RWPE1 (cell line): ENCODE data around the gene VASH2.

ENCODE experiments used
- CTCF ChIA-PET: fragments of 350-600 bp; sonication (Branson Sonifier 250); formaldehyde crosslinking; extraction: SDS; loops from one replicate; lab custom pipeline; 2021; lab: Yijun Ruan, JAX
- POLR2A ChIA-PET: fragments of 400-600 bp; formaldehyde crosslinking; extraction: SDS; loops from one replicate; lab custom pipeline; 2020; ENCODE audit warnings: antibody characterized with exemption; ENCODE audit not compliant: low non-redundant PET; lab: Yijun Ruan, JAX
- DNase-seq: peaks from one replicate; pipeline ENCODE4 v3.0.0; 2012; ENCODE audit warnings: low spot score
- H3K27ac ChIP-seq: fragments of 450-650 bp; 2 replicates; pipeline ENCODE4 v1.5.1; 2017
- CTCF ChIP-seq: fragments of 450-650 bp; conservative IDR thresholded peaks from 2 replicates; pipeline ENCODE4 v1.5.1; 2017; ENCODE audit warnings: low read depth, mild to moderate bottlenecking

Gene VASH2

GRCh38 chr1:212994926-212995325 lies 44.6 kb downstream of the VASH2 start:
- no peak overlapping the region for H3K27ac ChIP-seq
- ChIA-PET POLR2A (no interaction called here), CTCF (interaction anchor here (0.7 to 1.0 kb wide), 2 partner anchors 194 to 245 kb away, joined by 3 to 6 read pairs; no protein-coding TSS in a partner anchor)
- DNase-seq = no peak
- TF ChIP-seq CTCF = no peak

GRCh38 chr1:213003256-213003655 lies 52.9 kb downstream of the VASH2 start:
- CTCF ChIA-PET = no interaction called here
- H3K27ac ChIP-seq = no peak overlapping the region
- POLR2A ChIA-PET = no interaction called here

DNA sequence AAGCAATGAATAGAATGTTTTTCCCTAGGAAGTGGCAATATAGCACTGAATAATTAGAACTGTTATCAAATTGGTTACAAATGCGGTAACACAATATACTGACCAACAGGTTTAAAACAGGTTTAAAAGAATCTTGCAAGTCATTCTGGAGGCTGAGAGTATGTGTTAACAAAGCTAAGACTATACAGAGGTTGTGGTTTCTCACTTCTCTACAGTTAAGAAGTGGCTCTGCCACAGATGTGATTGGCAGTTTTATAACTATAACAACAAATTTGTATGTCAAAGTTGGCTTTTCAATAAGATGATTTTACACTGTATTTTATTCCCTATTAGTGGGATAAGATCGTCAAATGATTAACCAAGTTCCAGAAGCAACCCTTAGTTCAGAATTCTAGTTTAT lies 58.2 kb downstream of the VASH2 start:
- no peak for TF ChIP-seq CTCF
- ChIA-PET CTCF (interaction anchor here (0.5 kb wide), 1 partner anchor 34 kb away, joined by 3 read pairs; no protein-coding TSS in a partner anchor), POLR2A (no interaction called here)
- no peak overlapping the region for H3K27ac ChIP-seq
- no peak for DNase-seq

More at GRCh38 chr1:213003256-213003655, 52.9 kb downstream of the VASH2 start:
- no peak for TF ChIP-seq CTCF
- no peak for DNase-seq

GRCh38 chr1:213014642-213015041 lies 64.3 kb downstream of the VASH2 start:
- peak overlapping the region; percentile 90 for H3K27ac ChIP-seq
- DNase-seq = peak; percentile 8
- CTCF ChIA-PET = interaction anchor here (0.5 to 0.6 kb wide), 2 partner anchors 37 to 1318 kb away, joined by 4 to 7 read pairs; no protein-coding TSS in a partner anchor
- POLR2A ChIA-PET = no interaction called here
- no peak for TF ChIP-seq CTCF

- H3K27ac ChIP-seq = peak within 1 kb of the TSS; percentile 90
- CTCF ChIA-PET = interaction anchor here (0.5 kb wide), 1 partner anchor 1318 kb away, joined by 4 read pairs; no protein-coding TSS in a partner anchor
- TF ChIP-seq CTCF = no peak
- DNase-seq = peak; percentile 93
- POLR2A ChIA-PET = no interaction called here
Measured at GRCh38 chr1:213015099-213016050, 65.0 kb downstream of the VASH2 start, which contains the start of gene ANGEL2. Gene ANGEL2 (minus strand): TSS chr1:213015867. CDS start chr1:213015671, 196 bp downstream.

- CTCF ChIA-PET = interaction anchor here (0.7 kb wide), 1 partner anchor 135 kb away, joined by 3 read pairs; no protein-coding TSS in a partner anchor
- no peak for TF ChIP-seq CTCF
- H3K27ac ChIP-seq = no peak overlapping the region
- POLR2A ChIA-PET = no interaction called here
- no peak for DNase-seq
Measured at GRCh38 chr1:213017447-213018273, 67.3 kb downstream of the VASH2 start.
